ENCODE data around the gene ALOXE3. TPM values are rescaled to one million over a fixed set of nuclear protein-coding genes. Genes with fewer than 3 reads are reported as not detected.
"Not testable (repeated sequence)": the region's sequence is repeated elsewhere in the genome, so short reads cannot be mapped to it uniquely, and the experiment has no call there.

ALOXE3 gene
- total and polyA plus RNA-seq, 2 of the 8 experiments (the other 6 are each of a cell fraction or from before 2014, with no cell fraction given): 0.26 TPM; not detected in 1

- TF ChIP-seq CTBP2 (IDR thresholded peaks at IDR 0.05; ENCODE audit: borderline replicate concordance, insufficient read depth, insufficient read length, low read length): no peak
Observed at GRCh38 chr17:8108972-8109660, 9.2 kb downstream of the ALOXE3 start (continued).

GRCh38 chr17:8106980-8107379 lies 11.3 kb downstream of the ALOXE3 start:
- not testable (repeated sequence) for H3K36me3 ChIP-seq (ENCODE audit: control insufficient read depth in 2 of 4, insufficient read depth in 4 of 4, low read length in 3 of 4); H2BK15ac ChIP-seq (ENCODE audit: low read length); H3K79me2 ChIP-seq (ENCODE audit: control insufficient read depth in 1 of 2, insufficient read depth in 2 of 2, low read length in 2 of 2); DNase-seq (ENCODE audit: low read depth in 1 of 2, low spot score in 2 of 2); H3K23me2 ChIP-seq (ENCODE audit: low read depth, low read length); H3K56ac ChIP-seq (replicated peaks; ENCODE audit: insufficient read length, low read depth, low read length); H4K5ac ChIP-seq (ENCODE audit: insufficient read length, low read depth, low read length); H3K79me1 ChIP-seq (ENCODE audit: low read depth, low read length); H4K20me1 ChIP-seq (replicated peaks in 1 of 2; ENCODE audit: control insufficient read depth in 1 of 2, insufficient read depth in 2 of 2, low read length in 2 of 2); H2BK5ac ChIP-seq (ENCODE audit: low read depth, low read length); H3K18ac ChIP-seq (ENCODE audit: extremely low read depth, low read length); H3K9me3 ChIP-seq (ENCODE audit: insufficient read depth in 2 of 2, low read depth in 1 of 2, low read length in 1 of 2); H3K27ac ChIP-seq (ENCODE audit: low read depth, low read length); H2AK5ac ChIP-seq (ENCODE audit: low read depth, low read length); H3K4me2 ChIP-seq (ENCODE audit: insufficient read depth in 1 of 2, low read depth in 2 of 2, low read length in 2 of 2); H2AFZ ChIP-seq (ENCODE audit: low read length); H3K4ac ChIP-seq (replicated peaks; ENCODE audit: insufficient read length, low read depth, low read length); H3K4me3 ChIP-seq (ENCODE audit: extremely low read depth in 1 of 4, insufficient read depth in 2 of 4, low read depth in 3 of 4, low read length in 4 of 4); H4K8ac ChIP-seq (ENCODE audit: extremely low read depth, insufficient read depth, low read length); H2BK20ac ChIP-seq (ENCODE audit: low read length); H3K23ac ChIP-seq (ENCODE audit: insufficient read length); H3K9ac ChIP-seq (replicated peaks in 1 of 4; ENCODE audit: extremely low read depth in 1 of 4, low read depth in 3 of 4, low read length in 3 of 4); H3K14ac ChIP-seq (ENCODE audit: insufficient read length); H2BK120ac ChIP-seq (replicated peaks; ENCODE audit: low read depth, low read length); H2BK12ac ChIP-seq (ENCODE audit: low read depth, low read length); FAIRE-seq; H4K91ac ChIP-seq (replicated peaks; ENCODE audit: insufficient read length, low read length)
- CTCF ChIA-PET (ENCODE audit: partially characterized antibody): interaction anchor here (1.0 to 23.3 kb wide), 5 partner anchors 11 to 47 kb away, joined by 4 to 501 read pairs (median 116); partner anchors contain the start of genes ALOX12B and ALOXE3
- POLR2A ChIA-PET (ENCODE audit: partially characterized antibody): interaction anchor here (1.1 to 1.3 kb wide), 2 partner anchors 28 to 66 kb away, joined by 3 read pairs; no protein-coding TSS in a partner anchor
- 79% methylated on average over 4 of the region's 4 CpGs; no CpG with 5 or more reads in 1 of the 2 experiments for WGBS, 2 experiments (ENCODE audit: extremely low coverage in 1 of 2, insufficient coverage in 1 of 2, insufficient read length in 1 of 2, insufficient replicate concordance in 2 of 2, low coverage in 1 of 2, low lambda C conversion rate in 2 of 2, missing lambda C conversion rate in 1 of 2)
- H3K27me3 ChIP-seq (replicated peaks in 1 of 4; ENCODE audit: control insufficient read depth in 3 of 4, extremely low read depth in 1 of 4, insufficient read depth in 3 of 4, low read length in 3 of 4): peaks cover 3 to 35% (median 28%) of the 10 kb centered on the region in 4 experiments
- peaks cover 0 to 13% (median 3%) of the 10 kb centered on the region in 4 experiments; a peak in 5 of 7 replicates for H3K4me1 ChIP-seq (replicated peaks in 1 of 4; ENCODE audit: control insufficient read depth in 3 of 4, insufficient read depth in 4 of 4, low read length in 3 of 4)

Data from H1 (cell line).